HCEC 1CT (cell line): Measurements from ENCODE around the gene SEMA4A.
A peak's percentile ranks its signal among the peaks of the same experiment; 100 is the strongest.
"Not testable (repeated sequence)": the region's sequence is repeated elsewhere in the genome, so short reads cannot be mapped to it uniquely, and the experiment has no call there.

Experiments
- DNase-seq: peaks from one replicate; pipeline ENCODE4 v3.0.0-alpha.2; 2017

The SEMA4A gene

DNA sequence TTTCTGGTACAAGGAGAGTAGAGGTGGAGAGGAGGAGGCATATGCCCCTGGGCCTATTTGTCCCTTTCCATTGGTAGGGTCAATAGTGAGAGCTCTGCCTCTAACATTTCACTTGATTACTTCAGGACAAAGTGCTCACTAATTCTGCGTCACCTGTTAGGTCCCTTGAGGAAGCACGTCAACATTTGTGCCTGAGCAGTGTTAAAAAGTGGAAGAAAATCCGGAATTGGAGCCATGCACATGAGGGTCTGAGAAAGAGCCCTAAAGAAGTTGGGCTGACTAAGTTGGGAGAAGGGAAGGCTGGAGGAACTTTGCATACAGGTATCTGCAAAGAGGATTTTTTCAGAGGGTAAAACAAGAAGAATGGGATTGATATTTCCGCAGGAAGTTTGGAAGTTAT lies 42.5 kb downstream of the SEMA4A start:
- DNase-seq = no peak

DNA sequence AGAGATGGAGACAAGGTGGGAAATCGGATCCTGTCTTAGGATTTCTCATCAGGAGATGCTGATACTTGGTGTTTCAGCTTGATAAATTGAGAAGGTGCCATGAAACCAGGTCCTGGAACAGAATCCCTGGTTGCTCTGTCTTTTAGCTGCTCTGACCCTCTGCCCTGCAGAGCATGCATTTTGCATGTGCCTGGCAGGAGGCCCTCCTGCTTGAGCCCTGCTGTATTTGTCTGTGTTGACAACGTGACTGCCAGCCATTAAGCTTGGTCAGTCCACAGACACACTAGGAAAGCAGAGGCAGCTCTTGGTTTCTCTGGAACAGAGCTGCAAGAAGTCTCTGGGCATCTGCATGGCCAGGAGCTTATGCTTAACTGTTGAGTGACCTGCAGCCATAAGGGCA lies 43.1 kb downstream of the SEMA4A start:
- no peak for DNase-seq

DNA sequence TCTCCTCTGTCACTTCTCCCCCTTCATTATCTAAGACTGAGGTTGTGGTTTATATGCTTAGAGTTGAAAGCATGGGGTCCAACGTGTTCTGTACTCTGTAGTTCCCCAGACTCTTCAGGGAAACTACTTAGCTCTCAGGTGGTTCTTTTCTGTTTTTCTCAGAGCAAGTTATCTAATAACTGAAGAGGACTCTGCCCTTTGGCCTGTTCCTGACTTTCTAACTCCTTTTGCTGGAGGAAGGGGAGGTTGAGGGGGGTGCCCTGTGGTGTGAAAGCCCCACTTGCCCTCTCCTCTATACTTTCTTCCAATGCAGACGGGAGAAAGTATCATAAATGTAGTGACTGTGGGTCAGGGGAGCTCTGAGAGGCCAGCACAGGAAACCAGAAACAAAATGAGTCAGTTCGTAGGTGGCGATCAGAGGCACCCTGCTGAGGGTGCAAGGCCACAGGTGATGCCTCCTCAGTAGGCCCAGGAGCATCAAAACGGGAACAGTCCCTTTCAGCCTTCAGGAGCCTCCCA lies 45.5 kb downstream of the SEMA4A start:
- no peak for DNase-seq

DNA sequence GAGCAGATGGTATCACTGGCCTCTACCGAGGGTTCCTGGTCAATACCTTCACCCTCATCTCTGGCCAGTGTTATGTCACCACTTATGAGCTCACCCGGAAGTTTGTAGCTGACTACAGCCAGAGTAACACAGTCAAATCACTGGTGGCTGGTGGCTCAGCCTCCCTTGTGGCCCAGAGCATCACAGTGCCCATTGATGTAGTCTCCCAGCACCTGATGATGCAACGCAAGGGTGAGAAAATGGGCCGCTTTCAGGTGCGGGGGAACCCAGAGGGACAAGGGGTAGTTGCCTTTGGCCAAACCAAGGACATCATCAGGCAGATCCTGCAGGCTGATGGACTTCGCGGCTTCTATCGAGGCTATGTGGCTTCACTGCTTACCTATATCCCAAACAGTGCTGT lies 46.7 kb downstream of the SEMA4A start:
- DNase-seq = no peak

DNA sequence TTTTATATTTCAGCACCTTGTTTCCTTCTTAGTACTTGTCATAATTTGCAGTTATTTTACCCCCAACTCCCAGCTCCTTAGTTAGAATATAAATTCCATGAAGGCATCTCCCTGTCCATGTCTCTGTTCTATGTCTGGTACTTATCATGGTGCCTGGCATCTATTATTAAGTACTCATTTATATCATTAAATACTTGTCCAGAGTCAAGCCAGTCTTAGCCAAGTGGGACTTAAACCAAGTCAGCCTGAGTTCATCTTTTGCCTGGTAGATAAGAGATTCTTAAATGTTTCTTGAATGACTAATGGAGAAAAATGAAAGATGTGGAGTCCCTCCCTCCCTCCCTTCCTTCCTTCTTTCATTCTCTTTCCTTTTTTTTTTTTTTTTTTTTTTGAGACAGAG lies 49.9 kb downstream of the SEMA4A start:
- DNase-seq = peak; percentile 36

DNA sequence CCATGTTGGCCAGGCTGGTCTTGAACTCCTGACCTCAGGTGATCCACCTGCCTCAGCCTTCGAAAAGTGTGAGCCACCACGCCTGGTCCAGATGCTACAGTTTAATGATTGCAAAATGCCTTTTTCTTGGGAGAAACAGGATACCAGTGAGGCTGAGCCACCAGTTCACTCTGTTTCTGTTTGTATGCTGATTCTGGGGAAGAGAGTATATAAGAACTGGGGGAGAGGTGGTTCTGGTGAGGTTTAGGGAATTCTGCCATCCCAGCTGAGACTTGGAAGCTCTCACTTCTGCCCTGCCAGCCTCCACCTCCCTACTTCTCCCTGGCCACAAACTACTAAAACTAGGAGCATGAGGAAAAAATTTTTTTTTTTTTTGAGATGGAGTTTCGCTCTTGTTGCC lies 51.3 kb downstream of the SEMA4A start:
- DNase-seq = no peak

DNA sequence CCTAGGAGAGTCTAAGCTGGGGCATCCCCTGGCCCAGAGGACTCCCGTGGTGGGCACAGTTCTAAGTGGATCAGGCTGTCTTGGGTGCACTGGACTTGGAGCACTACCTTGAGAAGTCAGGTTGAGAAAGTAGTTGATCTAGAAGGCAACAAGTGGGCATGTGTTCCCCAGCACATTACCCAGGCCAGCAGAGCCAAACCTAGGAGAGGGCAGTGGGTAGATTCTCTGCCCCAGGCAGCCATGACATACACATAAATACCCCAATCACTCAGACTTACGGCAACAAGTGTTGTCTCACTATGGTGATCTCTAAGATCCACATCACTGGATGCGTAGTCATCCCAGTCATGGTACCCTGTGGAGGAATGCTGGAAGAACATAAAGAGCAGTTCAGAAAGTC lies 57.9 kb downstream of the SEMA4A start:
- DNase-seq = no peak

DNA sequence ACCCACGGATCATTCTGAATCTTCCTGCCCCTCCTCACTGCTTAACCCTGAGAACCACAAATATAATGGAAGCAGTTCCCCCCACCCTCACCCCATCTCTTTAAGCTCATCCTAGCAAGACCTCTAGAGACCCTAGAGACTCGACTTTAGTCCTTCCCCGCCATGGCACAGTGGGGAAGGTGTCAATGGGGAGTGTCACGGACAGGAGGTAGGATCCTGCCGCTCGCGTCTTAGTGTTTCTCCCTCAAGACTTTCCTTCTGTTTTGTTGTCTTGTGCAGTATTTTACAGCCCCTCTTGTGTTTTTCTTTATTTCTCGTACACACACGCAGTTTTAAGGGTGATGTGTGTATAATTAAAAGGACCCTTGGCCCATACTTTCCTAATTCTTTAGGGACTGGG lies 58.7 kb downstream of the SEMA4A start:
- DNase-seq = no peak

DNA sequence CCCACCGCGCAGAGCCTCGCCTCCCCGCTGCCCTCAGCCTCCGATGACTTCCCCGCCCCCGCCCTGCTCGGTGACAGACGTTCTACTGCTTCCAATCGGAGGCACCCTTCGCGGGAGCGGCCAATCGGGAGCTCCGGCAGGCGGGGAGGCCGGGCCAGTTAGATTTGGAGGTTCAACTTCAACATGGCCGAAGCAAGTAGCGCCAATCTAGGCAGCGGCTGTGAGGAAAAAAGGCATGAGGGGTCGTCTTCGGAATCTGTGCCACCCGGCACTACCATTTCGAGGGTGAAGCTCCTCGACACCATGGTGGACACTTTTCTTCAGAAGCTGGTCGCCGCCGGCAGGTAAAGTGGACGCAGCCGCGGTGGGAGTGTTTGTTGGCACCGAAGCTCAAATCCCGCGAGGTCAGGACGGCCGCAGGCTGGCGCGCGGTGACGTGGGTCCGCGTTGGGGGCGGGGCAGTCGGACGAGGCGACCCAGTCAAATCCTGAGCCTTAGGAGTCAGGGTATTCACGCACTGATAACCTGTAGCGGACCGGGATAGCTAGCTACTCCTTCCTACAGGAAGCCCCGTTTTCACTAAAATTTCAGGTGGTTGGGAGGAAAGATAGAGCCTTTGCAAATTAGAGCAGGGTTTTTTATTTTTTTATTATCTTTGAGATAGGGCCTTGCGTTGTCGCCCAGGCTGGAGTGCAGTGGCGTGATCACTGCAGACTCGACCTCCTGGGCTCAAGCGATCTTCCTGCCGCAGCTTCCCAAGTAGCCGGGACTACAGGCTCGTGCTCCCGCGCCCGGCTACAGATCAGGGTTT lies 59.7 kb downstream of the SEMA4A start, which contains the start of gene PMF1:
Gene PMF1, plus strand, starts transcription at position 175 of the 811 bp plus-strand sequence. Its CDS starts 9 bp downstream, at position 184.
- peak; percentile 94 for DNase-seq

DNA sequence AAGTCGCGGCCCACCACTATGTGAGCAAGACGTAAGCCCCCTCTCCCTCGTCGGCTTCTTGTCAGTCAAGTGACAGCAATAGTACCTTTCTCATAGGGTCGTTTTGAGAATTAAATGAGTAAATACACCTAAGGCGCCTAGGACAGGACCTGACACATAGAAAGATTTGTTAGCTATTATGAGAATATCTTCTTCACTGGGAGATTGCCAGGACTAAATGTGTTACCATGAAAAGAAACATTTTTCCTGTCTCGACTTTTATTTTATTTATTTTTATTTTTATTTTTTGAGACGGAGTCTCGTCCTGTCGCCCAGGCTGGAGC lies 60.2 kb downstream of the SEMA4A start:
- no peak for DNase-seq

DNA sequence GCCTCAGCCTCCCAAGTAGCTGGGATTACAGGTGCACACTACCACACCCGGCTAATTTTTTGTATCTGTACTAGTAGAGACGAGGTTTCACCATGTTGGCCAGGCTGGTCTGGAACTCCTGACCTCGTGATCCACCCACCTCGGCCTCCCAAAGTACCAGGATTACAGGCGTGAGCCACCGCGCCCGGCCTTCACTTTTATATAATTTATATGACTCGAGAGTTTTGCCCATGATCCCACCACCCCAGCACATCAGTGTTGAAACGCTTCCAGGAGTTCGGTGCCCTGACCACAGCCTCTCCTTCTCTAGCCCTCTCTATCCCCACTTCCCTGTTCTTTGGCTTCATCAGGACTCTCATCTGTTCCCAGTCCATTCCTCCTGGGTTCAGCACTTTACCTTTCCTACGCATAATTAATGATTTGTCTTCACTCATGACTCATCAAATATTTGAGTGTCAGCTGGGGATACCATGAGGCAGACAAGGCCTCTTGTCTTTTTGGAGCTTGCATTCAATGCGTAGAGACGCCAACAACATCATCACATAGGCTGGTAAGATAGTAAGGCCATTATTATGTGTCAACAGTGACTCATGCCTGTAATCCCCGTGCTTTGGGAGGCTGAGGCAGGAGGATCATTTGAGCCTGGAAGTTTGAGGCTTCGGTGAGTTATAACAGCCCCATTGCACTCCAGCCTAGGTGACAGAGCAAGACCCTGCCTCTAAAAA lies 60.8 kb downstream of the SEMA4A start:
- peak; percentile 58 for DNase-seq

DNA sequence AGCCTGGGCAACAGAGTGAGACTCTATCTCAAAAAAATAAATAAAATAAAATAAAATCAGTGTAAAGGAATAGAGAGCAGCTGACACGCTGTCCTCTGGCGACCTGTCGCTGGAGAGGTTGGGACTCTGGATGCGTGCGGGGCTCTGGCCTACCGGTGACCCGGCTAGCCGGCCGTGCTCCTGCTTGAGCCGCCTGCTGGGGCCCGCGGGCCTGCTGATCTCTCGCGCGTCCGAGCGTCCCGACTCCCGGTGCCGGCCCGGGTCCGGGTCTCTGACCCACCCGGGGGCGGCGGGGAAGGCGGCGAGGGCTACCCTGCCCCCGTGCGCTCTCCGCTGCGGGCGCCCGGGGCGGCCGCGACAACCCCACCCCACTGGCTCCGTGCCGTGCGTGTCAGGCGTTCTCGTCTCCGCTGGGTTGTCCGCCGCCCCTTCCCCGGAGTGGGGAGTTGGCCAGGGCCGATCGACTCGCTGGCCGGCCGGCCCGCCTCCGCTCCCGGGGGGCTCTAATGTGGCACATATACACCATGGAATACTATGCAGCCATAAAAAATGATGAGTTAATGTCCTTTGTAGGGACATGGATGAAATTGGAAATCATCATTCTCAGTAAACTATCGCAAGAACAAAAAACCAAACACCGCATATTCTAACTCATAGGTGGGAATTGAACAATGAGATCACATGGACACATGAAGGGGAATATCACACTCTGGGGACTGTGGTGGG lies 63.1 kb downstream of the SEMA4A start:
- DNase-seq = not testable (repeated sequence)

DNA sequence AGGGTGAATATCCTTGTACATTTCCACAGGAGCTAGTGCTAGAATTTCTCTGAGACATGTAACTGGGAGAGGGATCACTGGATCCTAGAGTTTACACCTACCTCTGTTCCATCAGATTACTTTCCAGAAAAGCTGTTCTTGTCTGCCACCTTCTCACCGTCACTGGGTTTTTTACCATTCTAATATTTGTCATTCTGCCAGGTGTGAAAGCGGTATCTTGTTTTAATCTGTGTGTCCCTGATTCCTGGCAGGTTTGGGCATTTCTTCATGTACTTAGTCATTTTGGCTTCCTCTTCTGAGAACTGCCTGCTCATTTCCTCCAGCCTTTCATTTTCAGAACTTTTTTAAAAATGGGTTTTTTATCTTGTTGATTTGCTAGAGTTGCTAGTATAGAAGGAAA lies 64.5 kb downstream of the SEMA4A start:
- peak; percentile 9 for DNase-seq

DNA sequence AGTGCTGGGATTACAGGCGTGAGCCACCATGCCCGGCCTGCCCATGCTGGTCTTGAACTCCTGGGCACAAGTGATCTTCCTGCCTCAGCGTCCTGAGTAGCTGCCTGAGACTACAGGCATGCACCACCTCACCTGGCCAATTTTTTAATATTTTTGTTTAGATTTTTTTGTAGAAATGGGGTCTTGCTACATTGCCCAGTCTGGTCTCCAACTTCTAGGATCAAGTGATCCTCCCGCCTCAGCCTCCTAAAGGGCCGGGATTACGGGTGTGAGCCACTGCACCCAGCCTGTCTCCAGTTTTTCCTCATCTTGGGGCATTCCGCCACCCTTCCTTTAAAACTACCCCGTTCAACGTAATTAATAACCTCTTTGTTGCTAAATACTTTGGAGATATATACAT lies 66.8 kb downstream of the SEMA4A start:
- DNase-seq = no peak

DNA sequence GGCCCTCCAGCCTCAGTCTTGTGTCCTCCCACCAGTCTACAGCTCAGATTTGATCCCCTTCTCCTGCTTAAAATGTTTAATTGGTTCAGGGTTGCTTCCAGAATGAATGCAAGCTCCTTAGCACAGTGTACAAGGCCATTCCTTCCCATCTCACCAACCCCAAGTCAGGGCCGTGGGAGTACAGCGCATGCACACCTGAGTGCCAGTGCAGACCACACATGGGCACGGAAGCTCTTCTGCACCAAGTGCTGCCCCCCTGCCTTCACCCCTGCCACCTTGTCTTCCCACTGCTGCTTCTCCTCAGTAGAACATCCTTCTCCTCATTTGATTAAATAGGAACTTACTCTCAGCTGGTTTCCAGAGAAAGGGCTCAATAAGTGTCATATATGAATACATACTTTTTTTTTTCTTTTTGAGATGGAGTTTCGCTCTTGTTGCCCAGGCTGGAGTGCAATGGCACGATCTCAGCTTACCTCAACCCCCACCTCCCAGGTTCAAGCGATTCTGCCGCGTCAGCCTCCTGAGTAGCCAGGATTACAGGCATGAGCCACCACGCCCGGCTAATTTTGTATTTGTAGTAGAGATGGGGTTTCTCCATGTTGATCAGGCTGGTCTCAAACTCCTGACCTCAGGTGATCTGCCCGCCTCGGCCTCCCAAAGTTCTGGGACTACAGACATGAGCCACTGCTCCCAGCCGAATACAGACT lies 68.8 kb downstream of the SEMA4A start:
- no peak for DNase-seq

DNA sequence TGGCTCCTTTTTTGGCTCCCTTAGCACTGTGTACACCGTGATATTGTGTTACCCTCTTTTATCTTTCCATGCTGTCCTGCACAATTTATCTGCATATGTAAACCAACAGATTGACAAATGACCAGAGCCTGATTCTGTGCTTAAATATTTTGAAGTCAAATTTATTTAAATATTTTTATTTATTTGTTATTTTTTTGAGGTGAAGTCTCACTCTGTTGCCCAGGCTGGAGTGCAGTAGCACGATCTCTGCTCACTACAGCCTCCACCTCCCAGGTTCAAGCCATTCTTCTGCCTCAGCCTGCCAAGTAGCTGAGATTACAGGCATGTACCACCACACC lies 72.3 kb downstream of the SEMA4A start:
- no peak for DNase-seq

DNA sequence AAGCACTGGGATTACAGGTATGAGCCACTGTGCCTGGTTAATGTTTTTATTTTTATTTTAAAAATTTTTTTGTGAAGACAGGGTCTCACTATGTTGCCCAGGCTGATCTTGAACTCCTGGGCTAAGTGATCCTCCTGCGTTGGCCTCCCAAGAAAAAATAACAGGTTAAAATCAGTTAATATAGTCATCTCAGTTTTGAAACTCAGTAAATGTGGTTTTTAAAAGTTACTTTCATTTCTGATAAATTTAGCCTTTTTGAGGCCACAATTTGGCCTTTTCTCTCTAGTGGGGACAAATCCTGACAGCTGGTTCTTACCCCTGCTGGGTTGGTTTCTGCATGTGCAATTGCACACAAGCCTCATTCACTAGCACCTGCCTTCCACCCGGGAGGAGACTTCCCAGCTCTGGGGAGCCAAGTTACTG lies 72.7 kb downstream of the SEMA4A start:
- no peak for DNase-seq

DNA sequence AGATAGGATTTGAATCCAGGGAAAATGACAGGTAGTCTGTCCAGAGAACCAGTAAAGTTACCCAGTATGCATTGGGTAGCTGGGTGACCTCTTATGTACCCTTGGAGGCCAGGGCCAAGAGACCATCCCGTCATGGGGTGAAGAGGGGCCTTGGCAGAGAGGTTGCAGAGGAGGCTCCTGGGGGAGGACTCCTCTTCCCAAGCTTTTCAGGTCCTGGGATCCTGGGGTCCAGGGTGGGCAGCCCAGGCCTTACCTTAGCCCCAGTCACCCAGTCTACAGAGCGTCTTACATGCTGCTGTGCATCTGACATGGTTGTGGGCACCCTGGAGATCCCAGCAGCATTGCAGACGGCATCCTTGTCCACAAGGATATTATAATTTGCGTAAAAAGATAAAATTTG lies 73.4 kb downstream of the SEMA4A start:
- DNase-seq = no peak
